ENCODE measurements around the gene POLR1F. TPM values are rescaled to one million over a fixed set of nuclear protein-coding genes. Genes with fewer than 3 reads are reported as not detected.

Gene POLR1F
- polyA plus RNA-seq, 1 of the 3 experiments (the other 2 are of a cell fraction) = 5.1 TPM

DNA sequence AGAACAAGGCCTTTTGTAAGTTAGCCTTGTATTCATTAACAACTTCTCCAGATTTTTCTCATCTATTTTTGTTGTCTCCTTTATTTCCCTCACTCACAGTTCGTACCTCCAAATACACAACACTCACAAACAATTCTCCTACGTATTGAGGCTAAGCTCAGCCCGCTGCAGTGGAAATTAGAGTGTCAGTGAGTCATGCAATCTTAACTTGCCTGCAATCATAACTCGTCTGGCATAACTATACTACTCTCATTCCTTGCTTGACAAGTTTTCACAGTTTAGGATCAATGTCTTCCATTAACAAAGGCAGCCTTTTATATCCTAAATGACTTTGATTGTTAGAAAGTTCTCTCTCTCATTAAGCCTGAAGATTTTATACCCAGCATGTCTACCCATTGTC lies 40.8 kb upstream of the POLR1F start:
- no peak overlapping the region for H3K9ac ChIP-seq
- H3K9me2 ChIP-seq = no peaks in the 10 kb centered on the region
- no peaks in the 10 kb centered on the region for H3K9me3 ChIP-seq
- H3K79me2 ChIP-seq (ENCODE audit: insufficient read depth) = no peaks in the 10 kb centered on the region
- H3K36me3 ChIP-seq (replicated peaks in 1 of 2; ENCODE audit: control insufficient read depth in 1 of 2, insufficient read depth in 2 of 2, low read length in 1 of 2) = no peaks in the 10 kb centered on the region
- no peak overlapping the region for H3K27ac ChIP-seq (ENCODE audit: low read depth in 2 of 2, low read length in 1 of 2)
- CTCF ChIA-PET = interaction anchor here (0.6 to 1.0 kb wide), 4 partner anchors 36 to 1494 kb away, joined by 3 to 4 read pairs (median 3); no protein-coding TSS in a partner anchor
- no peaks in the 10 kb centered on the region; the same call in 1 of the 2 replicates for H3K27me3 ChIP-seq (ENCODE audit: insufficient read depth)
- no peaks in the 10 kb centered on the region for H3K4me1 ChIP-seq (ENCODE audit: control insufficient read depth in 1 of 2, insufficient read depth in 2 of 2, low read depth in 1 of 2, low read length in 1 of 2)
- no peak for DNase-seq
- no peak overlapping the region for H3K4me2 ChIP-seq
- H3F3A ChIP-seq (replicated peaks; ENCODE audit: insufficient read depth) = no peaks in the 10 kb centered on the region
- TF ChIP-seq EZH2phosphoT487 (IDR thresholded peaks at IDR 0.05; ENCODE audit: borderline replicate concordance, low read depth) (no peak), YY1 (IDR thresholded peaks at IDR 0.05; ENCODE audit: low read depth) (no peak), GABPA (IDR thresholded peaks at IDR 0.05; ENCODE audit: low read depth) (no peak), MEF2A (IDR thresholded peaks at IDR 0.05; ENCODE audit: borderline replicate concordance, low read depth) (no peak), FOSL2 (IDR thresholded peaks at IDR 0.05; ENCODE audit: borderline replicate concordance, low read depth) (no peak), TEAD4 (IDR thresholded peaks at IDR 0.05; ENCODE audit: borderline replicate concordance, insufficient read depth) (no peak), TAF1 (IDR thresholded peaks at IDR 0.05; ENCODE audit: borderline replicate concordance, low read depth, low read length) (no peak), JUND (IDR thresholded peaks at IDR 0.05) (no peak), ELF1 (IDR thresholded peaks at IDR 0.05) (no peak), RFX5 (IDR thresholded peaks at IDR 0.05; ENCODE audit: low read length) (no peak), MXI1 (IDR thresholded peaks at IDR 0.05; ENCODE audit: low read depth, low read length) (no peak), TCF12 (IDR thresholded peaks at IDR 0.05) (no peak), CHD2 (IDR thresholded peaks at IDR 0.05; ENCODE audit: low read length, partially characterized antibody) (no peak)
- TF ChIP-seq, protein P1, sequence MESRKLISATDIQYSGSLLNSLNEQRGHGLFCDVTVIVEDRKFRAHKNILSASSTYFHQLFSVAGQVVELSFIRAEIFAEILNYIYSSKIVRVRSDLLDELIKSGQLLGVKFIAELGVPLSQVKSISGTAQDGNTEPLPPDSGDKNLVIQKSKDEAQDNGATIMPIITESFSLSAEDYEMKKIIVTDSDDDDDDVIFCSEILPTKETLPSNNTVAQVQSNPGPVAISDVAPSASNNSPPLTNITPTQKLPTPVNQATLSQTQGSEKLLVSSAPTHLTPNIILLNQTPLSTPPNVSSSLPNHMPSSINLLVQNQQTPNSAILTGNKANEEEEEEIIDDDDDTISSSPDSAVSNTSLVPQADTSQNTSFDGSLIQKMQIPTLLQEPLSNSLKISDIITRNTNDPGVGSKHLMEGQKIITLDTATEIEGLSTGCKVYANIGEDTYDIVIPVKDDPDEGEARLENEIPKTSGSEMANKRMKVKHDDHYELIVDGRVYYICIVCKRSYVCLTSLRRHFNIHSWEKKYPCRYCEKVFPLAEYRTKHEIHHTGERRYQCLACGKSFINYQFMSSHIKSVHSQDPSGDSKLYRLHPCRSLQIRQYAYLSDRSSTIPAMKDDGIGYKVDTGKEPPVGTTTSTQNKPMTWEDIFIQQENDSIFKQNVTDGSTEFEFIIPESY (IDR thresholded peaks at IDR 0.05; ENCODE audit: borderline replicate concordance, low read depth) = no peak
- TF ChIP-seq, protein P2, sequence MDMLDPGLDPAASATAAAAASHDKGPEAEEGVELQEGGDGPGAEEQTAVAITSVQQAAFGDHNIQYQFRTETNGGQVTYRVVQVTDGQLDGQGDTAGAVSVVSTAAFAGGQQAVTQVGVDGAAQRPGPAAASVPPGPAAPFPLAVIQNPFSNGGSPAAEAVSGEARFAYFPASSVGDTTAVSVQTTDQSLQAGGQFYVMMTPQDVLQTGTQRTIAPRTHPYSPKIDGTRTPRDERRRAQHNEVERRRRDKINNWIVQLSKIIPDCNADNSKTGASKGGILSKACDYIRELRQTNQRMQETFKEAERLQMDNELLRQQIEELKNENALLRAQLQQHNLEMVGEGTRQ (IDR thresholded peaks at IDR 0.05; ENCODE audit: borderline replicate concordance, low read depth, low read length) = no peak
- H4K20me1 ChIP-seq (ENCODE audit: insufficient read depth) = no peaks in the 10 kb centered on the region
- no peak overlapping the region for H3K4me3 ChIP-seq (ENCODE audit: low read depth in 2 of 2, low read length in 1 of 2)
- POLR2A ChIA-PET = no interaction called here
- H2AFZ ChIP-seq (ENCODE audit: low read depth) = no peak overlapping the region
- 30% methylated on average over 4 of the region's 4 CpGs for WGBS (ENCODE audit: low lambda C conversion rate)

DNA sequence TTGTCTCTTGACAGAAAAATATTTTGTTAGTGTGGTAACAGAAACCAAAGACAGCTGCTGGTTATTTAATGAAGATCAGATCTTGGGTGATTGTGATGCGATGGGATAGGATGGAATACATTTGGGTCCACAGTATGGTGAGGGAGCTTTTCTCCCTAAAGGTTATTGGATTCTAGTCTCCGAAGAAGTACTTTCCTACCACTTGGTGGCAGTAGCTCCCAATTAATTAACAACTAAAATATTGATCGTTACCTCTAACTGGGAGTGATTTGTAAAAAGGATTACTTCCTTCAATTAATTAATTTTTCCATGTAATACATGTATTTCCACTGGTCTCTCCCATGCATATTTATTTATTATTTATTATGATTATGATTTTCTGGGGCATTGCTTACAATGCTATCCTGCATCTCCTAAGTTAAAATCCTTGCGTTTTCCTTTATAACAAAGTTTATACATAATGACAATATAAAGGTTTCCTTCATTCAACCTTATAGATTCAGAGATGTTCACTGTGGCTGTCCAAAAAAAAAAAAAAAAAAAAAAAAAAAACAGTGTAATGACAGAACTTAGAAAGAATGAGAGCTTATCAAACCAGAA lies 39.0 kb upstream of the POLR1F start:
- no peak overlapping the region for H3K4me3 ChIP-seq (ENCODE audit: low read depth in 2 of 2, low read length in 1 of 2)
- ChIA-PET POLR2A (no interaction called here), CTCF (interaction anchor here (0.7 to 4.2 kb wide), 52 partner anchors 9 to 1505 kb away, joined by 3 to 77 read pairs (median 4); partner anchors contain the start of gene POLR1F)
- H3K4me2 ChIP-seq = no peak overlapping the region
- no peak overlapping the region for H3K9ac ChIP-seq
- no peaks in the 10 kb centered on the region for H3K4me1 ChIP-seq (ENCODE audit: control insufficient read depth in 1 of 2, insufficient read depth in 2 of 2, low read depth in 1 of 2, low read length in 1 of 2)
- H3K79me2 ChIP-seq (ENCODE audit: insufficient read depth) = no peaks in the 10 kb centered on the region
- TF ChIP-seq, protein P3, sequence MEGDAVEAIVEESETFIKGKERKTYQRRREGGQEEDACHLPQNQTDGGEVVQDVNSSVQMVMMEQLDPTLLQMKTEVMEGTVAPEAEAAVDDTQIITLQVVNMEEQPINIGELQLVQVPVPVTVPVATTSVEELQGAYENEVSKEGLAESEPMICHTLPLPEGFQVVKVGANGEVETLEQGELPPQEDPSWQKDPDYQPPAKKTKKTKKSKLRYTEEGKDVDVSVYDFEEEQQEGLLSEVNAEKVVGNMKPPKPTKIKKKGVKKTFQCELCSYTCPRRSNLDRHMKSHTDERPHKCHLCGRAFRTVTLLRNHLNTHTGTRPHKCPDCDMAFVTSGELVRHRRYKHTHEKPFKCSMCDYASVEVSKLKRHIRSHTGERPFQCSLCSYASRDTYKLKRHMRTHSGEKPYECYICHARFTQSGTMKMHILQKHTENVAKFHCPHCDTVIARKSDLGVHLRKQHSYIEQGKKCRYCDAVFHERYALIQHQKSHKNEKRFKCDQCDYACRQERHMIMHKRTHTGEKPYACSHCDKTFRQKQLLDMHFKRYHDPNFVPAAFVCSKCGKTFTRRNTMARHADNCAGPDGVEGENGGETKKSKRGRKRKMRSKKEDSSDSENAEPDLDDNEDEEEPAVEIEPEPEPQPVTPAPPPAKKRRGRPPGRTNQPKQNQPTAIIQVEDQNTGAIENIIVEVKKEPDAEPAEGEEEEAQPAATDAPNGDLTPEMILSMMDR (IDR thresholded peaks at IDR 0.05) = peak; percentile 86
- TF ChIP-seq, protein P4, sequence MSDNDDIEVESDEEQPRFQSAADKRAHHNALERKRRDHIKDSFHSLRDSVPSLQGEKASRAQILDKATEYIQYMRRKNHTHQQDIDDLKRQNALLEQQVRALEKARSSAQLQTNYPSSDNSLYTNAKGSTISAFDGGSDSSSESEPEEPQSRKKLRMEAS (IDR thresholded peaks at IDR 0.05; ENCODE audit: low read depth) = no peak
- TF ChIP-seq RAD21 (IDR thresholded peaks at IDR 0.05; ENCODE audit: low read length) (peak; percentile 78), POLR2AphosphoS5 (IDR thresholded peaks at IDR 0.05; ENCODE audit: low read depth, low read length) (no peak), NFIC (IDR thresholded peaks at IDR 0.05; ENCODE audit: borderline replicate concordance) (no peak), SMC3 (IDR thresholded peaks at IDR 0.05; ENCODE audit: low read depth, low read length) (peak; percentile 59)
- TF ChIP-seq, protein P5, sequence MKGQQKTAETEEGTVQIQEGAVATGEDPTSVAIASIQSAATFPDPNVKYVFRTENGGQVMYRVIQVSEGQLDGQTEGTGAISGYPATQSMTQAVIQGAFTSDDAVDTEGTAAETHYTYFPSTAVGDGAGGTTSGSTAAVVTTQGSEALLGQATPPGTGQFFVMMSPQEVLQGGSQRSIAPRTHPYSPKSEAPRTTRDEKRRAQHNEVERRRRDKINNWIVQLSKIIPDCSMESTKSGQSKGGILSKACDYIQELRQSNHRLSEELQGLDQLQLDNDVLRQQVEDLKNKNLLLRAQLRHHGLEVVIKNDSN (IDR thresholded peaks at IDR 0.05; ENCODE audit: borderline replicate concordance, low read depth) = no peak
- H3K27ac ChIP-seq (ENCODE audit: low read depth in 2 of 2, low read length in 1 of 2) = no peak overlapping the region
- H2AFZ ChIP-seq (ENCODE audit: low read depth) = no peak overlapping the region
- H3K36me3 ChIP-seq (replicated peaks in 1 of 2; ENCODE audit: control insufficient read depth in 1 of 2, insufficient read depth in 2 of 2, low read length in 1 of 2) = no peaks in the 10 kb centered on the region
- no peaks in the 10 kb centered on the region; the same call in 1 of the 2 replicates for H3K27me3 ChIP-seq (ENCODE audit: insufficient read depth)
- H3K9me3 ChIP-seq = no peaks in the 10 kb centered on the region
- no peaks in the 10 kb centered on the region for H3K9me2 ChIP-seq
- no peaks in the 10 kb centered on the region for H4K20me1 ChIP-seq (ENCODE audit: insufficient read depth)
- no peaks in the 10 kb centered on the region for H3F3A ChIP-seq (replicated peaks; ENCODE audit: insufficient read depth)
- DNase-seq = peak; percentile 47
- WGBS (ENCODE audit: low lambda C conversion rate) = 26% methylated on average over 4 of the region's 4 CpGs

All from SK-N-SH (cell line).